Measurements from ENCODE around the gene ING3. TPM values are rescaled to one million over a fixed set of nuclear protein-coding genes. Genes with fewer than 3 reads are reported as not detected.
A peak's percentile ranks its signal among the peaks of the same experiment; 100 is the strongest.

The ING3 gene
- polyA plus RNA-seq, 3 donors, result 22.3 to 26.9 (median 25.9) TPM

DNA sequence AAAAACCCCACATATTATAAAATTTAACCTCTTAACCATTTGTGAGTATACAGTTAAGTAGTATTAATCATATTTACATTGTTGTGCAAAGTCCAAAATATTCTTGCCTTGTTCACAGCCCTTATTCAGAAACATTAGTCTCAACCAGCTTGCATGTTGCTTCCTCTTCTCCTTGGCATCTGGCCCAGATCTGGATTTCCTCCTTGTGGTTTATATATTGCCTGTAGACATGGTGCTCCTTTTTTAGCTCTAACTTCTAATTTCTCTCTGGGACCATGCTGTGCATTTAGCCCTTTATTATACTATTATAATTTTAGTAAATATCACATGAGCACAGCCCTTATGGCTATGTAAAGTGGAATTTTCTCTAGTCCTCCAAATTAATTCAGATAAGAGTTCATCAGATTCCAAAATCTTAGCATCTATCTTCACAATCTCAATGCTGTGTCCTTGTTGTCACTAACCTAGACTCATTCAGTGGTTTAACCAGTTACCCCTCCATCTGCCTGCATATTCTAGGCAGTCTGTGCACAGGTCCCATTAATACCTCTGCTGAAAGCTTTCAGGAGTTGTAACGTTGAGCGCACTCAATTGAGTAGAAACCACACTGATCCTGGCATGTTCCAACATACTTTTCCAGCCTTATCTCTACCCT is 45.9 kb downstream of the ING3 start:
- intact Hi-C loops (cut with micrococcal nuclease), result no loop called here
- Mint-ChIP-seq H3K9me3 (peaks cover 0 to 4% (median 0%) of the 10 kb centered on the region in 7 donors), H3K4me1 (peaks cover 83% of the 10 kb centered on the region), H3K36me3 (peaks cover 4 to 6% of the 10 kb centered on the region in 2 donors), H3K27ac (peak overlapping the region; percentile 87 to 98 (median 95)), H3K27me3 (ENCODE audit: low read depth in 3 of 3) (peaks cover 1 to 5% (median 4%) of the 10 kb centered on the region in 3 donors), H3K4me3 (peak overlapping the region; percentile 61 to 87)
- H3K9ac ChIP-seq (ENCODE audit: insufficient read depth, low read length, poor library complexity, severe bottlenecking), result no peak overlapping the region
- H3K27ac ChIP-seq (ENCODE audit: low read depth in 1 of 2, low read length in 2 of 2), result peak overlapping the region; percentile 50 to 74
- H3K27me3 ChIP-seq (ENCODE audit: control insufficient read depth in 2 of 2, insufficient read depth in 2 of 2, low read length in 2 of 2), result no peaks in the 10 kb centered on the region
- H3K79me2 ChIP-seq (ENCODE audit: insufficient read depth, low read length), result no peaks in the 10 kb centered on the region
- H2AFZ ChIP-seq (ENCODE audit: insufficient read depth, low read depth, low read length, poor library complexity, severe bottlenecking), result no peak overlapping the region
- peak overlapping the region; percentile 83 for H3K4me2 ChIP-seq (replicated peaks; ENCODE audit: extremely low read depth, low read length, poor library complexity, severe bottlenecking)
- TF ChIP-seq, protein P1, sequence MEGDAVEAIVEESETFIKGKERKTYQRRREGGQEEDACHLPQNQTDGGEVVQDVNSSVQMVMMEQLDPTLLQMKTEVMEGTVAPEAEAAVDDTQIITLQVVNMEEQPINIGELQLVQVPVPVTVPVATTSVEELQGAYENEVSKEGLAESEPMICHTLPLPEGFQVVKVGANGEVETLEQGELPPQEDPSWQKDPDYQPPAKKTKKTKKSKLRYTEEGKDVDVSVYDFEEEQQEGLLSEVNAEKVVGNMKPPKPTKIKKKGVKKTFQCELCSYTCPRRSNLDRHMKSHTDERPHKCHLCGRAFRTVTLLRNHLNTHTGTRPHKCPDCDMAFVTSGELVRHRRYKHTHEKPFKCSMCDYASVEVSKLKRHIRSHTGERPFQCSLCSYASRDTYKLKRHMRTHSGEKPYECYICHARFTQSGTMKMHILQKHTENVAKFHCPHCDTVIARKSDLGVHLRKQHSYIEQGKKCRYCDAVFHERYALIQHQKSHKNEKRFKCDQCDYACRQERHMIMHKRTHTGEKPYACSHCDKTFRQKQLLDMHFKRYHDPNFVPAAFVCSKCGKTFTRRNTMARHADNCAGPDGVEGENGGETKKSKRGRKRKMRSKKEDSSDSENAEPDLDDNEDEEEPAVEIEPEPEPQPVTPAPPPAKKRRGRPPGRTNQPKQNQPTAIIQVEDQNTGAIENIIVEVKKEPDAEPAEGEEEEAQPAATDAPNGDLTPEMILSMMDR (IDR thresholded peaks at IDR 0.05), result no peak
- no peaks in the 10 kb centered on the region for H4K20me1 ChIP-seq (ENCODE audit: insufficient read depth, low read length)
- H3K9me3 ChIP-seq (replicated peaks in 1 of 2; ENCODE audit: control insufficient read depth in 1 of 2, insufficient read depth in 1 of 2, low read length in 2 of 2), result no peaks in the 10 kb centered on the region
- WGBS (ENCODE audit: insufficient coverage), result 20% methylated on average over 2 of the region's 2 CpGs
- H3K4me1 ChIP-seq (ENCODE audit: control insufficient read depth in 1 of 2, insufficient read depth in 2 of 2, low read length in 2 of 2), result peaks cover 62 to 90% of the 10 kb centered on the region in 2 donors
- H3K36me3 ChIP-seq (replicated peaks in 1 of 2; ENCODE audit: control insufficient read depth in 1 of 2, insufficient read depth in 2 of 2, low read length in 2 of 2), result no peaks in the 10 kb centered on the region
- peak; percentile 84 to 93 (median 90) for DNase-seq
- H3K4me3 ChIP-seq (replicated peaks in 1 of 3; ENCODE audit: low read depth in 2 of 3, low read length in 3 of 3), result peak overlapping the region; percentile 22 to 72 (median 48)

DNA sequence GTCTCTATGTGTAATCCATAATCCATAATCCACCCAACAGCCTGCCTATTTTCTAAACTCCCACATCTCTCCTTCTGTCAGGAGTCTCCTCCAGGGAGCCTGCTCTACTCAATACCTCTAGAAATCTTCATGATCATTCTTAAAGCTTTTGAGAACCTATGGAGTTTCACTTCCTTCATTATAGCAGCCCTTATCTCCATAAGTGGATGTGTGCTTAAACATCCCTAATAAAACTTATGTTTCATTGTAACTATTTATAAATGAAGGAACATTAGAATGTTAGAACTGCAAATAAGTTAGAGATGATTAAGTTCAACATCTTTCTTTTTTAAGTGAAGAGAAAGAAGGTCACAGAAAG is 46.4 kb downstream of the ING3 start:
- DNase-seq, result peak in 2 of 3 donors; percentile 33 to 64
- peaks cover 62 to 90% of the 10 kb centered on the region in 2 donors for H3K4me1 ChIP-seq (ENCODE audit: control insufficient read depth in 1 of 2, insufficient read depth in 2 of 2, low read length in 2 of 2)
- Mint-ChIP-seq H3K27ac (peak overlapping the region; percentile 87 to 98 (median 94)), H3K27me3 (ENCODE audit: low read depth in 3 of 3) (peaks cover 1 to 5% (median 4%) of the 10 kb centered on the region in 3 donors), H3K36me3 (peaks cover 4 to 7% of the 10 kb centered on the region in 2 donors), H3K9me3 (peaks cover 0 to 4% (median 0%) of the 10 kb centered on the region in 7 donors), H3K4me1 (peaks cover 82% of the 10 kb centered on the region), H3K4me3 (peak overlapping the region; percentile 61 to 87)
- H3K79me2 ChIP-seq (ENCODE audit: insufficient read depth, low read length), result no peaks in the 10 kb centered on the region
- H3K4me2 ChIP-seq (replicated peaks; ENCODE audit: extremely low read depth, low read length, poor library complexity, severe bottlenecking), result peak overlapping the region; percentile 83
- intact Hi-C loops (cut with micrococcal nuclease), result no loop called here
- peak overlapping the region in 1 of 2 donors; percentile 74 for H3K27ac ChIP-seq (ENCODE audit: low read depth in 1 of 2, low read length in 2 of 2)
- H3K36me3 ChIP-seq (replicated peaks in 1 of 2; ENCODE audit: control insufficient read depth in 1 of 2, insufficient read depth in 2 of 2, low read length in 2 of 2), result no peaks in the 10 kb centered on the region
- H3K27me3 ChIP-seq (ENCODE audit: control insufficient read depth in 2 of 2, insufficient read depth in 2 of 2, low read length in 2 of 2), result no peaks in the 10 kb centered on the region
- H3K9me3 ChIP-seq (replicated peaks in 1 of 2; ENCODE audit: control insufficient read depth in 1 of 2, insufficient read depth in 1 of 2, low read length in 2 of 2), result no peaks in the 10 kb centered on the region
- H4K20me1 ChIP-seq (ENCODE audit: insufficient read depth, low read length), result no peaks in the 10 kb centered on the region
- TF ChIP-seq, protein P1 (IDR thresholded peaks at IDR 0.05), result no peak
- H3K4me3 ChIP-seq (replicated peaks in 1 of 3; ENCODE audit: low read depth in 2 of 3, low read length in 3 of 3), result peak overlapping the region; percentile 22 to 72 (median 48)
- H3K9ac ChIP-seq (ENCODE audit: insufficient read depth, low read length, poor library complexity, severe bottlenecking), result no peak overlapping the region
- H2AFZ ChIP-seq (ENCODE audit: insufficient read depth, low read depth, low read length, poor library complexity, severe bottlenecking), result no peak overlapping the region
